ENCODE results near the gene CUL1. TPM values are rescaled to one million over a fixed set of nuclear protein-coding genes. Genes with fewer than 3 reads are reported as not detected.

CUL1 gene
- total and polyA plus RNA-seq, 9 donors = 31.9 to 51.3 (median 40.2) TPM

DNA sequence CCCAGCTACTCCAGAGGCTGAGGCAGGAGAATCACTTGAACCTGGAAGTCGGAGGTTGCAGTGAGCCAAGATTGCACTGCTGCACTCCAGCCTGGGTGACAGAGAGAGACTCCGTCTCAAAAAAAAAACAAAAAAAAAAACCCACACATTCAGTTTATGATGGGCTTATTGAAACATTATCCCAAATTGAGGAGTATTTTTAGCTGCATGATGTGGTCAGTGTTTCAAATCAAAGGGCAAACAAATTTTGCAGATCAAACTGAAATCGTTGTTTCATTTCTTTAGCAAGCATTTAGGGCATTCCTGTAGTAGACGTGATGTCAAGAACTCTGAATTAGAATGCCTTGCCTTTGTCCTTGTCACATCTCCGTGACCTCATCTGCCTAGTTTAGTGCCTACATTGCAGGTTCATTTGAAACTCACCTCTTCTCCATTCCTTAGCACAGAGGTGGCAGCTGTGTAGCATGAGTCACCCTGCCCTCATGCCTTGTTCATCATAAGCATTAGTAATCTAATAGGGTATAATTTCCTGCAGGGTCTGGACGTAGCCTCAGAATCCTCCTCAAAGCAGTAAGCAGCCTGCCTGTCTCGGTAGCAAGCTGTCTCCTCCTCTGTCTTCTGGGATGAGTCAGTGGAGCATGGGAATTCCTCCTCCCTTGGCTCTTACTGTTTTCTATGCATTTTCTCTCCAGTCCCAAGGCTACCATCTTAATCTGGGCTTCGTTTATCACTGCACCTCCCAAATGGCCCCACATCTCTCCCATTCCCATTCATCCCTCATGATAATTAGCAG lies 73.8 kb downstream of the CUL1 start:
- no peaks in the 10 kb centered on the region for H3K4me1 ChIP-seq (ENCODE audit: insufficient read depth)
- WGBS, 3 donors = 82 to 87% (median 84%) methylated on average over 8 of the region's 8 CpGs
- no peak overlapping the region for H3K4me3 ChIP-seq
- intact Hi-C loops (cut with DNase I) = no loop called here
- no peaks in the 10 kb centered on the region for H3K9me3 ChIP-seq
- no peak overlapping the region for H3K27ac ChIP-seq
- TF ChIP-seq, protein P1, sequence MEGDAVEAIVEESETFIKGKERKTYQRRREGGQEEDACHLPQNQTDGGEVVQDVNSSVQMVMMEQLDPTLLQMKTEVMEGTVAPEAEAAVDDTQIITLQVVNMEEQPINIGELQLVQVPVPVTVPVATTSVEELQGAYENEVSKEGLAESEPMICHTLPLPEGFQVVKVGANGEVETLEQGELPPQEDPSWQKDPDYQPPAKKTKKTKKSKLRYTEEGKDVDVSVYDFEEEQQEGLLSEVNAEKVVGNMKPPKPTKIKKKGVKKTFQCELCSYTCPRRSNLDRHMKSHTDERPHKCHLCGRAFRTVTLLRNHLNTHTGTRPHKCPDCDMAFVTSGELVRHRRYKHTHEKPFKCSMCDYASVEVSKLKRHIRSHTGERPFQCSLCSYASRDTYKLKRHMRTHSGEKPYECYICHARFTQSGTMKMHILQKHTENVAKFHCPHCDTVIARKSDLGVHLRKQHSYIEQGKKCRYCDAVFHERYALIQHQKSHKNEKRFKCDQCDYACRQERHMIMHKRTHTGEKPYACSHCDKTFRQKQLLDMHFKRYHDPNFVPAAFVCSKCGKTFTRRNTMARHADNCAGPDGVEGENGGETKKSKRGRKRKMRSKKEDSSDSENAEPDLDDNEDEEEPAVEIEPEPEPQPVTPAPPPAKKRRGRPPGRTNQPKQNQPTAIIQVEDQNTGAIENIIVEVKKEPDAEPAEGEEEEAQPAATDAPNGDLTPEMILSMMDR (IDR thresholded peaks at IDR 0.05) = no peak
- no peak for TF ChIP-seq EP300 (IDR thresholded peaks at IDR 0.05)
- no peak for TF ChIP-seq POLR2A (IDR thresholded peaks at IDR 0.05)
- no peaks in the 10 kb centered on the region for H3K36me3 ChIP-seq
- DNase-seq = no peak
- no peaks in the 10 kb centered on the region for H3K27me3 ChIP-seq

DNA sequence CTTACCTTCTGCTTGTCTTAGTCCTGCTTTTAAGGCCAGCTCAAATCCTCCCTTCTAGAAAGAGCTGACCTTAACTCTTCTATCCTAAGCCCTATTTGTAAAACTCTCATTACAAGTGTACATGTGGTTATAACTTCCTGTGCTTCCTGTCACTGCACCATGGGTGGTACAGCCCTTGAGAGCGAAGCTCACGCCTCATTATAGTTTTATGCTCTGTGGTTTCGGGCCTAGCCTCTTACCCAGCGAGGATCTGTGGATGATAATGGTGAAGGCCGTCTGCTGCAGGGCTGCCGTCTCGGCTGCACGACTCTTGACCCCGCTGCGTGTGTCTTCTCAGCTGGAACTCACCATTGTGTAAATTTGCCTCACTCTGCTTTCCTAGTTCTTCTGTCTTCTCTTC lies 74.6 kb downstream of the CUL1 start:
- TF ChIP-seq, protein P1 (IDR thresholded peaks at IDR 0.05) = no peak
- no peak for TF ChIP-seq POLR2A (IDR thresholded peaks at IDR 0.05)
- no peak for TF ChIP-seq EP300 (IDR thresholded peaks at IDR 0.05)
- no peak for DNase-seq
- intact Hi-C loops (cut with DNase I) = no loop called here
- Histone ChIP-seq H3K4me1 (ENCODE audit: insufficient read depth) (no peaks in the 10 kb centered on the region), H3K27ac (no peak overlapping the region), H3K27me3 (no peaks in the 10 kb centered on the region), H3K4me3 (no peak overlapping the region), H3K9me3 (no peaks in the 10 kb centered on the region), H3K36me3 (no peaks in the 10 kb centered on the region)
- WGBS, 3 donors = 80 to 83% (median 81%) methylated on average over 10 of the region's 10 CpGs

DNA sequence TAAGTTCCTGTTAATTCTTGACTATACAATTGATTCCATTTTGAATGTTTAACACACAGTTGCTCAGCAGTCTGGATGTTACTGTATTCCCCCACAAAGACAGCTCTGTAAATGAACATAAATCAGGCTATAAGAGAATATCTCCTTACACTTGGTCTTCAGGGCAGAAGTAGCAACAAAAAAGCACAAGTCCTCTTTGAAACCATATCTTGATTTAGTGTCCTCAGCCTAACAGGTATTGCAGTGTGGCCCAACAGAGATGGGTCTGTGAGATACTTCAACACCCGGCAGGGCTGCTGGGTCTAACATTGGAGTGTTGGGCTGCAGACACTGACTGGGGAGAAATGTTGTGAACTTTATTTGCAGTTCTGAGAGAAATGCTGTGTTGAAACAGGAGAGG lies 75.8 kb downstream of the CUL1 start:
- 92 to 100% (median 100%) methylated on average over 1 of the region's 1 CpG for WGBS, 3 donors
- no peaks in the 10 kb centered on the region for H3K9me3 ChIP-seq
- no peaks in the 10 kb centered on the region for H3K4me1 ChIP-seq (ENCODE audit: insufficient read depth)
- TF ChIP-seq, protein P1 (IDR thresholded peaks at IDR 0.05) = no peak
- TF ChIP-seq POLR2A (IDR thresholded peaks at IDR 0.05) = no peak
- no peak for TF ChIP-seq EP300 (IDR thresholded peaks at IDR 0.05)
- no peak for DNase-seq
- H3K4me3 ChIP-seq = no peak overlapping the region
- H3K27me3 ChIP-seq = no peaks in the 10 kb centered on the region
- no peaks in the 10 kb centered on the region for H3K36me3 ChIP-seq
- intact Hi-C loops (cut with DNase I) = no loop called here
- H3K27ac ChIP-seq = no peak overlapping the region

DNA sequence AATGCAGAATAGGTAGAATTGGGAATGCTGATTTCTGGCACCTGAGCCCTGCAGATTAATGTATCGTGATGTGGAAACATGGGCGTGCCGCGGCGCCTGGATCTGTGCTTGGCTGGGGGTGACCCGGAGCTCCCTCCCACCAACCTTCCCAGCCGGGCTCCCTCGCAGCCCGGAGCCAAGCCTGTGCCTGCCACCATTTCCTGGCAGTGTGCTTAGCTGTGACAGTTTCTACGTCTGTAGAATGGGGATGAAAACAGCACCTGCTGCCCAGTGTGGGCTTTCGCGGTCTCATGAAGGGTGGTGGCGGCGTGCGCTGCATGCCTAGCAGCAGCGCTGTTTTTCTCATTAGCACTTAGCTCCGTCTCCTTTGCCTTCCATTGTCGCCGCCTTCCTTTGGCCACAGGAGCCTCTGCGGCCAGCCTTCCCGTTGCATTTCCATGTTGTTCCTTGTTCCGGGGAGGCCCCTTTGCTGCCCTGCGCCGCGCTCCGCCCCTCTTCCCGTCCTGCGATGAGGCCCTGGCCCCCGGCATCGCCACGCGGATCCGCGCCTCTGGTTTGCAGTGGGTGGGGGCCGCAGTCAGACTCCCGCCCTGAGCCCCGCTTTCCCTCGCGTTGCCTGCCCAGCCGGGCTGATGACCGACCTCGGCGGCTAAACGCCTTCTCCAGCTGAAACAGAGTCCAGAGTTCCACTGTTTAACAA lies 84.2 kb downstream of the CUL1 start:
- TF ChIP-seq POLR2A (IDR thresholded peaks at IDR 0.05) = no peak
- TF ChIP-seq, protein P1 (IDR thresholded peaks at IDR 0.05) = no peak
- H3K9me3 ChIP-seq = no peaks in the 10 kb centered on the region
- intact Hi-C loops (cut with DNase I) = no loop called here
- no peak for DNase-seq
- H3K4me1 ChIP-seq (ENCODE audit: insufficient read depth) = peaks cover 1% of the 10 kb centered on the region
- no peaks in the 10 kb centered on the region for H3K27me3 ChIP-seq
- no peaks in the 10 kb centered on the region for H3K36me3 ChIP-seq
- no peak overlapping the region for H3K4me3 ChIP-seq
- H3K27ac ChIP-seq = no peak overlapping the region
- WGBS, 3 donors = 71 to 87% (median 86%) methylated on average over 44 of the region's 44 CpGs

All from ovary (tissue), 9 donors.